Upper lobe of right lung (tissue), 1 donor: ENCODE measurements around the gene MXRA7. TPM values are rescaled to one million over a fixed set of nuclear protein-coding genes. Genes with fewer than 3 reads are reported as not detected.

Source experiments
- ATAC-seq: fragments of 200-7000 bp; cut with Tn5 transposase; one replicate; pipeline ENCODE4 v1.9.1; 2020; ENCODE audit warnings: mild to moderate bottlenecking, moderate library complexity
- DNase-seq: peaks from one replicate; pipeline ENCODE4 v3.0.0-alpha.2; 2020
- H3K27ac ChIP-seq: fragments of 200-600 bp; one replicate; pipeline ENCODE4 v1.8.0; 2022
- H3K27me3 ChIP-seq: fragments of 200-600 bp; one replicate; pipeline ENCODE4 v1.8.0; 2022; ENCODE audit warnings: mild to moderate bottlenecking
- H3K36me3 ChIP-seq: fragments of 200-600 bp; one replicate; pipeline ENCODE4 v1.8.0; 2022
- H3K4me1 ChIP-seq: fragments of 200-600 bp; one replicate; pipeline ENCODE4 v1.8.0; 2022
- H3K4me3 ChIP-seq: fragments of 200-600 bp; one replicate; pipeline ENCODE4 v1.8.0; 2022; ENCODE audit warnings: mild to moderate bottlenecking
- H3K9me3 ChIP-seq: fragments of 200-600 bp; one replicate; pipeline ENCODE4 v1.8.0; 2022
- CTCF ChIP-seq: fragments of 200-600 bp; IDR thresholded peaks from one replicate; pipeline ENCODE4 v1.8.0; 2022; ENCODE audit warnings: antibody characterized with exemption
- intact Hi-C: fragments of 100-400 bp; cut with DNase I; formaldehyde crosslinking; loops from one replicate; pipeline ENCODE4 v1.11.0; 2022
- total RNA-seq: library from RNA; stranded (reverse); fragmentation: NEBNext Ultra II Directional; extraction: Animal tissue kit (Norgen Biotek cat#: 25700); gene quantifications from one replicate; pipeline ENCODE4 v1.2.1, GENCODE V29; 2021
- donor health status: DM: no; HTN: yes; CAD: no; lungs with severe emphysema.

Gene MXRA7
- total RNA-seq, 1 donor from 2014 or later: 159 TPM

- ATAC-seq: no peak
- no peak for TF ChIP-seq CTCF
These were observed 31.5 kb downstream of the MXRA7 start for GRCh38 chr17:76679239-76679638.

GRCh38 chr17:76678330-76678729 lies 32.4 kb downstream of the MXRA7 start:
- intact Hi-C loops: no loop called here
- H3K27me3 ChIP-seq: no peaks in the 10 kb centered on the region
- no peaks in the 10 kb centered on the region for H3K9me3 ChIP-seq
- ATAC-seq: no peak
- no peak for TF ChIP-seq CTCF
- no peak overlapping the region for H3K27ac ChIP-seq
- H3K4me3 ChIP-seq: no peak overlapping the region
- DNase-seq: no peak
- peaks cover 23% of the 10 kb centered on the region for H3K36me3 ChIP-seq
- peaks cover 8% of the 10 kb centered on the region for H3K4me1 ChIP-seq

More at GRCh38 chr17:76679239-76679638, 31.5 kb downstream of the MXRA7 start:
- peaks cover 8% of the 10 kb centered on the region for H3K4me1 ChIP-seq
- DNase-seq: no peak
- no peaks in the 10 kb centered on the region for H3K27me3 ChIP-seq
- intact Hi-C loops: no loop called here
- peaks cover 24% of the 10 kb centered on the region for H3K36me3 ChIP-seq
- no peaks in the 10 kb centered on the region for H3K9me3 ChIP-seq
- no peak overlapping the region for H3K27ac ChIP-seq
- H3K4me3 ChIP-seq: no peak overlapping the region

- ATAC-seq (no peak), DNase-seq (no peak)
- Histone ChIP-seq H3K9me3 (no peaks in the 10 kb centered on the region), H3K4me3 (no peak overlapping the region), H3K36me3 (peaks cover 19% of the 10 kb centered on the region), H3K27me3 (no peaks in the 10 kb centered on the region), H3K27ac (no peak overlapping the region), H3K4me1 (peaks cover 9% of the 10 kb centered on the region)
- no peak for TF ChIP-seq CTCF
- intact Hi-C loops: no loop called here
These were observed 33.4 kb downstream of the MXRA7 start for GRCh38 chr17:76677406-76677805.

GRCh38 chr17:76676629-76677028 lies 34.1 kb downstream of the MXRA7 start:
- DNase-seq: no peak
- Histone ChIP-seq H3K4me1 (peaks cover 8% of the 10 kb centered on the region), H3K27me3 (no peaks in the 10 kb centered on the region), H3K36me3 (peaks cover 19% of the 10 kb centered on the region), H3K9me3 (no peaks in the 10 kb centered on the region), H3K27ac (no peak overlapping the region), H3K4me3 (no peak overlapping the region)
- no peak for TF ChIP-seq CTCF
- intact Hi-C loops: no loop called here
- ATAC-seq: no peak

GRCh38 chr17:76675648-76676047 lies 35.1 kb downstream of the MXRA7 start:
- ATAC-seq (no peak), DNase-seq (no peak)
- H3K27me3 ChIP-seq: no peaks in the 10 kb centered on the region
- no peak overlapping the region for H3K27ac ChIP-seq
- H3K9me3 ChIP-seq: no peaks in the 10 kb centered on the region
- no peak overlapping the region for H3K4me3 ChIP-seq
- no peak for TF ChIP-seq CTCF
- H3K36me3 ChIP-seq: peaks cover 17% of the 10 kb centered on the region
- intact Hi-C loops: no loop called here
- H3K4me1 ChIP-seq: peaks cover 15% of the 10 kb centered on the region

- intact Hi-C loops: no loop called here
- Histone ChIP-seq H3K4me1 (peaks cover 17% of the 10 kb centered on the region), H3K4me3 (no peak overlapping the region), H3K36me3 (peaks cover 12% of the 10 kb centered on the region), H3K27ac (no peak overlapping the region), H3K9me3 (no peaks in the 10 kb centered on the region), H3K27me3 (no peaks in the 10 kb centered on the region)
- no peak for TF ChIP-seq CTCF
- DNase-seq (no peak), ATAC-seq (no peak)
These were observed 36.2 kb downstream of the MXRA7 start for GRCh38 chr17:76674600-76674999.
